Panc1 (cell line): ENCODE measurements around the gene CCDC6. TPM values are rescaled to one million over a fixed set of nuclear protein-coding genes. Genes with fewer than 3 reads are reported as not detected.

Experiments
- ATAC-seq: fragments of 200-7000 bp; cut with Tn5 transposase; 2 replicates; pipeline ENCODE4 v1.9.1; 2020; ENCODE audit warnings: mild to moderate bottlenecking, moderate library complexity
- BruUV-seq: library from RNA; stranded (reverse); fragments of 400-500 nt; replicated peaks from 2 replicates; lab custom pipeline; 2021; lab: Mats Ljungman, UMichigan
- CTCF ChIA-PET: fragments of 300-600 bp; sonication (Branson Sonifier 250); formaldehyde crosslinking; loops from one replicate; lab custom pipeline; 2022; ENCODE audit warnings: antibody characterized with exemption; lab: Charles Lee
- POLR2A ChIA-PET: fragments of 300-600 bp; sonication (Branson Sonifier 250); formaldehyde crosslinking; loops from one replicate; lab custom pipeline; 2022; ENCODE audit warnings: antibody characterized with exemption; lab: Charles Lee
- DNase-seq: peaks from one replicate; pipeline ENCODE4 v3.0.0-alpha.2; 2010; ENCODE audit warnings: low read depth, low spot score
- H3K27ac ChIP-seq: 2 replicates; pipeline ENCODE4 v1.5.1; 2011; ENCODE audit warnings: mild to moderate bottlenecking, low read length, inconsistent platforms
- H3K27me3 ChIP-seq: fragments of 200-500 bp; sonication (Bioruptor generic); 2 replicates; pipeline ENCODE4 v1.6.0; 2014; ENCODE audit warnings: low read length, inconsistent platforms; ENCODE audit not compliant: control insufficient read depth, insufficient read depth
- H3K36me3 ChIP-seq: fragments of 200-500 bp; sonication (Bioruptor generic); 2 replicates; pipeline ENCODE4 v1.5.1; 2014; ENCODE audit warnings: inconsistent platforms, mild to moderate bottlenecking, low read length, moderate library complexity; ENCODE audit not compliant: control insufficient read depth, insufficient read depth
- H3K4me1 ChIP-seq: 2 replicates; pipeline ENCODE4 v1.5.1; 2011; ENCODE audit warnings: inconsistent platforms, mild to moderate bottlenecking, low read length, moderate library complexity; ENCODE audit not compliant: control insufficient read depth, insufficient read depth
- H3K4me3 ChIP-seq, 2 experiments: 2 replicates each; pipeline ENCODE4 v1.5.1; 2011 to 2012; ENCODE audit warnings: low read depth in 2 of 2, low read length in 2 of 2, mild to moderate bottlenecking in 2 of 2, inconsistent platforms in 1 of 2, moderate library complexity in 1 of 2
- H3K9me3 ChIP-seq: fragments of 200-500 bp; sonication (Bioruptor generic); 2 replicates; pipeline ENCODE4 v1.5.1; 2014; ENCODE audit warnings: low read depth, mild to moderate bottlenecking, inconsistent platforms, low read length, moderate library complexity; ENCODE audit not compliant: control insufficient read depth, insufficient read depth
- POLR2AphosphoS5 ChIP-seq: IDR thresholded peaks from 2 replicates; pipeline ENCODE4 v1.6.1; 2012; ENCODE audit warnings: mild to moderate bottlenecking, low read depth, low read length, moderate library complexity
- REST ChIP-seq, 2 experiments: IDR thresholded peaks; 2 replicates each; pipeline ENCODE4 v1.6.1; 2011 to 2012; ENCODE audit warnings: low read depth in 2 of 2, control low read depth in 1 of 2, low read length in 1 of 2, mild to moderate bottlenecking in 1 of 2, moderate library complexity in 1 of 2; ENCODE audit not compliant: insufficient read depth in 1 of 2
- SIN3A ChIP-seq: IDR thresholded peaks from 2 replicates; pipeline ENCODE4 v1.6.1; 2012; ENCODE audit warnings: low read depth, mild to moderate bottlenecking, low read length, moderate library complexity, borderline replicate concordance; ENCODE audit not compliant: insufficient read depth
- TCF7L2 ChIP-seq: IDR thresholded peaks from 2 replicates; pipeline ENCODE4 v1.6.1; 2011; ENCODE audit warnings: mild to moderate bottlenecking, low read depth, low read length, inconsistent platforms
- in situ Hi-C: cut with HindIII; loops from 2 replicates; pipeline ENCODE4 v1.10.0; 2016; ENCODE audit warnings: low sequenced_read_pairs, low pct_unique_long_range_greater_than_20kb
- intact Hi-C: fragments of 100-400 bp; cut with micrococcal nuclease; formaldehyde crosslinking; loops from one replicate; pipeline ENCODE4 v1.10.0; 2022; ENCODE audit not compliant: unreplicated experiment
- total RNA-seq: library from RNA; stranded (reverse); gene quantifications from one replicate; pipeline ENCODE4 v1.2.1, GENCODE V29; 2021; ENCODE audit not compliant: unreplicated experiment
- TF ChIP-seq, protein P1 (sequence below): fragments of 450-650 bp; IDR thresholded peaks from 2 replicates; pipeline ENCODE4 v1.5.1; 2017; ENCODE audit warnings: mild to moderate bottlenecking

The CCDC6 gene
- total RNA-seq, 1 experiment from 2014 or later: 48.7 TPM

GRCh38 chr10:59817773-59818172, 88.6 kb downstream of the CCDC6 start:
- in situ Hi-C loops: no loop called here
- intact Hi-C loops: no loop called here

DNA sequence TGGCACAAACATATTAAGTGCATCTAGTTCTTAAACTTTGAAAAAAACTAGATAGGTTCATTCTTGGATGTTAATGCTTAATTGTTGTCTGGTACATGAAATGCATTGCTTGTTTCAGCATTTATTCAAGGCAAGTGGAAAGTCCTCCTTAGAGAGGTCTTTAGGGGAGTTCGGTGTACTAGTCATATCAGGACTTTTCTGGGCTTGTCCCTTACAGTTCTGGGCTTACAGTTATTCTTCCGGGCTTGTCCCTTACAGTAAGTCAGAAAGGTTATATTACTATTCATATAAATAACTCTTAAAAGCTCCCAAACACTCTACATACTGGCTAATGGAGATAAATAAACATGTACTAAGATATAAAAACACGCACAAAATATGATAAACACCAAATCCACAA, 91.5 kb downstream of the CCDC6 start:
- in situ Hi-C loops: no loop called here
- Histone ChIP-seq H3K4me3 (no peak overlapping the region), H3K4me1 (no peaks in the 10 kb centered on the region), H3K36me3 (peaks cover 12% of the 10 kb centered on the region; the same call in 1 of the 2 replicates), H3K27me3 (no peaks in the 10 kb centered on the region), H3K27ac (no peak overlapping the region), H3K9me3 (no peaks in the 10 kb centered on the region)
- DNase-seq (no peak), ATAC-seq (no peak)
- TF ChIP-seq, protein P1, sequence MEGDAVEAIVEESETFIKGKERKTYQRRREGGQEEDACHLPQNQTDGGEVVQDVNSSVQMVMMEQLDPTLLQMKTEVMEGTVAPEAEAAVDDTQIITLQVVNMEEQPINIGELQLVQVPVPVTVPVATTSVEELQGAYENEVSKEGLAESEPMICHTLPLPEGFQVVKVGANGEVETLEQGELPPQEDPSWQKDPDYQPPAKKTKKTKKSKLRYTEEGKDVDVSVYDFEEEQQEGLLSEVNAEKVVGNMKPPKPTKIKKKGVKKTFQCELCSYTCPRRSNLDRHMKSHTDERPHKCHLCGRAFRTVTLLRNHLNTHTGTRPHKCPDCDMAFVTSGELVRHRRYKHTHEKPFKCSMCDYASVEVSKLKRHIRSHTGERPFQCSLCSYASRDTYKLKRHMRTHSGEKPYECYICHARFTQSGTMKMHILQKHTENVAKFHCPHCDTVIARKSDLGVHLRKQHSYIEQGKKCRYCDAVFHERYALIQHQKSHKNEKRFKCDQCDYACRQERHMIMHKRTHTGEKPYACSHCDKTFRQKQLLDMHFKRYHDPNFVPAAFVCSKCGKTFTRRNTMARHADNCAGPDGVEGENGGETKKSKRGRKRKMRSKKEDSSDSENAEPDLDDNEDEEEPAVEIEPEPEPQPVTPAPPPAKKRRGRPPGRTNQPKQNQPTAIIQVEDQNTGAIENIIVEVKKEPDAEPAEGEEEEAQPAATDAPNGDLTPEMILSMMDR: no peak
- no peak for TF ChIP-seq TCF7L2
- TF ChIP-seq SIN3A: no peak
- TF ChIP-seq REST (IDR thresholded peaks at IDR 0.05; ENCODE audit: insufficient read depth in 1 of 2, low read depth in 2 of 2, low read length in 1 of 2): no peak
- intact Hi-C loops: no loop called here
- ChIA-PET CTCF (no interaction called here), POLR2A (no interaction called here)
- BruUV-seq: no TSS peak

More at GRCh38 chr10:59817773-59818172, 88.6 kb downstream of the CCDC6 start:
- no peak overlapping the region for H3K4me3 ChIP-seq
- H3K27ac ChIP-seq: no peak overlapping the region
- no TSS peak for BruUV-seq
- no peaks in the 10 kb centered on the region for H3K27me3 ChIP-seq
- H3K9me3 ChIP-seq: no peaks in the 10 kb centered on the region
- TF ChIP-seq SIN3A: no peak
- TF ChIP-seq POLR2AphosphoS5: no peak
- TF ChIP-seq, protein P1: no peak
- TF ChIP-seq TCF7L2: no peak
- no peak for TF ChIP-seq REST (IDR thresholded peaks at IDR 0.05; ENCODE audit: insufficient read depth in 1 of 2, low read depth in 2 of 2, low read length in 1 of 2)
- no peaks in the 10 kb centered on the region for H3K4me1 ChIP-seq
- H3K36me3 ChIP-seq: no peaks in the 10 kb centered on the region
- POLR2A ChIA-PET: no interaction called here
- DNase-seq (no peak), ATAC-seq (no peak)
- CTCF ChIA-PET: interaction anchor here (0.7 kb wide), 1 partner anchor 193 kb away, joined by 14 read pairs; no protein-coding TSS in a partner anchor
